Measurements from ENCODE around the gene RAB3GAP2.

- TF ChIP-seq CTCF (IDR thresholded peaks at IDR 0.05; ENCODE audit: low read depth, low read length) (no peak), POLR2A (IDR thresholded peaks at IDR 0.05; ENCODE audit: extremely low read depth, insufficient read length) (no peak), MYC (IDR thresholded peaks at IDR 0.05; ENCODE audit: low read depth, low read length) (no peak)
Measured at GRCh38 chr1:220188538-220188937, 83.7 kb downstream of the RAB3GAP2 start.

All from NB4 (cell line).